ENCODE results near the gene BIN1.
"Not testable (repeated sequence)": the region's sequence is repeated elsewhere in the genome, so short reads cannot be mapped to it uniquely, and the experiment has no call there.

BIN1 gene

DNA sequence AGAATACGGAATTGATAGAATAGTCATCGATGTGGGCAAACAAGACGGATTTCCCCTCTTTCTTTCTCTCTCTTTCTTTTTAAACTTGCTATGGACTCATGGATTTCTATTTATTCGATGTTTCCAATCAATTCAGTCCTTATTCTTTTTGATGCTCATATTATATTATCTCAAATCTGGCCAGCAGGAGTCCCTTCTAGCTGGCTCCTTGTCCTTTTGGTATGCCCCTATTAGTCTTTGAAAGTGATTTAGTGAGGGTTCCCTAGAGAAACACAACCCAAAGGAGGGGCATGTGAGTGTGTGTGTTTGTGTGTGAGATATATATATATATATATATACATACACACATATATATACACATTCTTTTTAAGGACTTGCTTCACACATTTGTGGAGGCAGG lies 23.5 kb upstream of the BIN1 start:
- no peak for DNase-seq

DNA sequence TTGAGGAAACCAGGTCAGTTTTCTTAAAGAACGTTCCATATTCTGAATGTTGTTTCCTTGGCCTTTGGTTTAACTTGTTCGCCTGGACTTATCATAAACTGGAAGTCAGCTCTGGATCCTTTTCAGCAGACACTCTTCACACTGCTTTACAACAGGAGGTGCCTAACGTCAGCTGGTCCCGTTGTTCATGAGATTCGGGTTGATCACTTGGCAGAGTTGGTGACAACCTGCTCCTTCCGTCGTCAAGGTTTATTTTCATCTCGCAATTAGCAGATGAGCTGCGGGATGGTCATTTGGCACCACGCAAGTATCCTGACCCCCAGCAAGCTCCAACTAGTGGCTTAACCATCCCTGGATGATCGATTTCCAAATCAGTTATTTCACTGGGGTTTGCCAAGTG lies 23.0 kb upstream of the BIN1 start:
- DNase-seq: no peak

DNA sequence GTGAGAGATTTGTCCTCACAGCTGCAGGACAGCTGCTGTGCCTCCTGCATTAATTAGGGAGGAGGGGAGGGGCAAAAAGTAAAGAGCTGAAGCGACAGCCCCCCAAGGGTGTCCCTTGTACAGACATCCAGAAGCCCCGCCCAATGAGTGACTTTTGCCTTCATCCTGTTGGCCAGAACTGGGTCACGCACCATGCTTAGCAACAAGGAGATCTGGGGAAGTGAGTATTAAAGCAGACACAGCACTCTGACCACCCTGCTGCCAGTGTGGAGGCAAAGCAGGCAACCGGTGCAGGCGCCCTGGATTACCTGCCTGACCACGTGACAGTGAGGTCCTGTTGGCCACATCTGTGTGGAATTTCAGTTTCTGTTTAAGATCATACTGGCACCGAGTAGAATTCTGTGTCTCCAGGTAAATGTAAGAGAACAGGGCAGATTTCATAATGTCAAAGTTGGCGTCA lies 21.5 kb upstream of the BIN1 start:
- DNase-seq: no peak

DNA sequence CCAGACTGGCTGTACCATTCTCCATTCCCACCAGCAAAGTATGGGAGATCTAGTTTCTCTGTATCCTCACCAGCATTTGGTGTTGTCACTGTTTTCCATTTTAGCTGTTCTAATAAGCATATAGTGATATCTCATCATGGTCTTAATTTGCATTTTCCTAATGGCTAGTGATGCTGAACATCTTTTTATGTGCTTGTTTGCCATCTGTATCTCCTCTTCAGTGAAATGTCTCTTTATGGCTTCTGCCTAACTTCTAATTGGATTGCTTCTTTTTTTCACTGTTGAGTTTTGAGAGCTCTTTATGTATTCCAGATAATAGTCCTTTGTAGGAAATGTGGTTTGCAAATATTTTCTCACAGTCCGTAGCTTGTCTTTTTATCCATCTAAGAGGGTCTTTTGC lies 18.9 kb upstream of the BIN1 start:
- DNase-seq: no peak

DNA sequence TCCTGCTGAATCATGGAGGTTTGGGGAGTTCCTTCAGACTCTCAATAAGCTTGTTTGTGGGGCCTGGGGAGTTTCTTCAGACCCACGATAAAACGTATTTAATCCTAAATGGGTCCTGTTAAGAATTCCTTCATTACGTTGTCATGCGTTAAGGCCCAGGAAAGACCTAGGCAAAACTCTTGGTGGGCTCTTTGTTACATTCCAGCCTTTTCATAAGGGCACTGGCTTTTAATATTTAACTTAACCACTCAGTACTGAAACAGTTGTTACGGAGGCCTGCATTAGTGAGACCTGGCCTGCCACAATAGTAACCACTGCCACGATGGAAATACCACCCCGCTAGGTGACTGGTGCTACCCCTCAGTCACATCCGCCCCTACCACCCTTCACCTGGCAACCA lies 17.5 kb upstream of the BIN1 start:
- DNase-seq: no peak

DNA sequence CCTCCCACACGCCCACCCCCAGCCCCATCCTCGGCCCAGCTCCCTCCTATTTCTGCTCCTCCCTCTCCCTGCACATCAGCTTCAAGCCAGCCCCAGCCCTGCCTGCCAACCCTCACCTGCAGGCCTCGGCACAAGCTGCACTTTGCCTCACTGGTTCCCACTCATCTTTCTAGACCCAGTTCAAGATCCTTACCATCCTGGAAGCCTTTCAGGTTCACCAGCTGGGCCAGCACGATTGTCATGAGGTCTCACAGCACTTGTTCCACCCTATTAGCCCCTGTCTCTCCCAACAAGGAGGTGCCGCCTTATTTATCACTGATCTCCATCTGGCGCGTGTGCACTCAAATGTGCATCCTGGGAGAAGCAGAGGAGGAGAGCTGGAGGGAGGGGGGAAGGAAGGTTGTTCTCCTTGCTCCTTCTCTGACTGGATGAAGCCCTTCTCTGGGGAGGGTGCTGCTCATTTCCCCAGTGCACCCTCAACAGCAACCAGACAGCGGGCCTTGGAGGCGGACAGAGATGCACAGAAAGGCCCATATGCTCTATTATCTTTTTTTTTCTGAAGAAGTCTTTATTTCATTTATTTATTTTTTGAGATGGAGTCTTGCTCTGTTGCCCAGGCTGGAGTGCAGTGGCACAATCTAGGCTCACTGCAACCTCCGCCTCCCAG lies 15.5 kb upstream of the BIN1 start:
- no peak for DNase-seq

DNA sequence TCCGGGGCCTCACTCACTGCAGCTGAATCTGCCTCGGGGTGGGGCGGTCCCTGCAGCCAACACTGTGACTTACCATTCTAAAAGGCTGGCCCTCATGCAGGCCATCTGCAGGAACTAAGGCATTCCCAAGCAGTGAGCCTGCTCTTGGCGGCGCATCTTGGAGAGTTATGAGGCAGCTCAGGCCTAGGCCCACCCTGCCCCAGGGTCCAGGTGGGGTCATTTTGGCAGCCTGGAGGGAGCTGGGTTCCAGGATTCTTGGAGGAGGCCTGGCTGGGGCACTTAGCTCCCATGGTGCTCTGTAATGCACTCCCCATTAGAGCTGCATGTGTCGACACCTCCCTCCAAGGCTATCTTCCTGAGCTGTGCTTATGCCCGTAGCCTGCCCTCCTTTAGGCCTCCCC lies 14.8 kb upstream of the BIN1 start:
- DNase-seq: no peak

DNA sequence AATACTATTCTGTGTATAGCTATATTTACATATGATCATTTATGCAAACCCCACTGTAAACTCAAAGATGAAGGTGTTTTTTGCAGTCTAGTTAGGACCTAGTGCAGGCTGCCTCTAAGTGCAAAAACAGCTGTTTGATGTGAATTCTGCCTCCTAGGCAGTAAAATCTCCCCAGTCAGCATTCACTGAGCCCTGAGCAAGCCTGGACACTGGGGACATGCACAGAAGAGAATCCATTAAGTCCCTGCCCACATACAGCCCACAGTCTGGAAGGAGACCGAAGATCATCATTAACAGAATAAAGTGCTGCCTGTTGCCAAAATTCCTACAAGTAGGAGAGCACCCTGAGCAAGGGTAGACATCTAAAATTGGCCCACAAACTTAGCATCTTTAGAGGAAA lies 14.4 kb upstream of the BIN1 start:
- DNase-seq: no peak

DNA sequence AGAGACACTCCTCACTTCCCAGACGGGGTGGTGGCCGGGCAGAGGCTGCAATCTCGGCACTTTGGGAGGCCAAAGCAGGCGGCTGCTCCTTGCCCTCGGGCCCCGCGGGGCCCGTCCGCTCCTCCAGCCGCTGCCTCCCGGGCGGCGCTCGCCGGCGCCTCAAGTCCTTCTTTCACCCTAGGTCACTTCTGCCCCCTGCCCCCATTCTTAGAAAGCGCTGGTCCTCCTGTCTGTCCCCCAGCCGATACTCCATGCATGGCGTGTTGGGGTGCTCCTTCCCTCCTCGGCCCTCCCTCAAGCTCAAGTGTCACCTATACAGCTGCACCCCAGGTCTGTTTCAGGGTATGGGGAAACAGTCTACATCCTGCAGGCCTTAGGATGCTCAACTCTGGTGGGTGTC lies 13.5 kb upstream of the BIN1 start:
- DNase-seq: not testable (repeated sequence)

DNA sequence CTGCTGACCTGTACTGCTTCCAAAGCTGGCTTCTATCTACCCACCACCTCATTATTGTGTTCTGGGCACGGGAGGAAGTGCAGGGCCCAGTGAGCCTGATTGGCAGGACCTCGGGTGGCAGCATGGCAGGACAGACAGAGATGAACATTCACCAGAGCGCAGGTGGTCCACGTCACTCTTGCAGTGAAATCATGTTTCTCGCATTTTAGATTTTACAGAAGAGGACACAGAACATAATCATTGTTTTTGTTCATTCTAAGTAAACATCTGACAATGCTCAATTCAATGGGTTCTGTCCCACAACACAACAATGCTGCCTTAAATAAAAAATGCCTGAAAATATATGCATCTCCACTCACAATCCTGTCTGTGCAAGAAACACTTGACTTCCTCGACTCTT lies 11.5 kb upstream of the BIN1 start:
- no peak for DNase-seq

DNA sequence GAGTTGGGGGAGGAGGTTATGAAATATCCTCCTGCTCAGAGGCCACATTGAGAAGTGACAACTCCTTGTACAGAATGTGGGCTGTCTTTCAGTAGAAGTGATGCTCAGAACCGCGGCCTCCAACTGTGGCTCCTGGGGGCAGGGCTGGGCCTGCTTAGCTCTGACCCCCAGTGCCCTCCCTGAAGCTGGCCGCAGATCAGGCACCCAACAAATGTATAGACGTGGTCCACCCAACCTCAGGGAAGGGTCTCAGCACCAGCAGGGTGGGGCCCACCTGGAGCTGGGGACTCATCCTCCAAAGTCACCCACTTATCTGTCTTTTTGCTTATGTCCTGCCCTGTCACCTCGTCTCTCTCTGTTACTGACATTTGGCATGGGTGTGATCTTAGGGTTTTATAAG lies 11.1 kb upstream of the BIN1 start:
- no peak for DNase-seq

DNA sequence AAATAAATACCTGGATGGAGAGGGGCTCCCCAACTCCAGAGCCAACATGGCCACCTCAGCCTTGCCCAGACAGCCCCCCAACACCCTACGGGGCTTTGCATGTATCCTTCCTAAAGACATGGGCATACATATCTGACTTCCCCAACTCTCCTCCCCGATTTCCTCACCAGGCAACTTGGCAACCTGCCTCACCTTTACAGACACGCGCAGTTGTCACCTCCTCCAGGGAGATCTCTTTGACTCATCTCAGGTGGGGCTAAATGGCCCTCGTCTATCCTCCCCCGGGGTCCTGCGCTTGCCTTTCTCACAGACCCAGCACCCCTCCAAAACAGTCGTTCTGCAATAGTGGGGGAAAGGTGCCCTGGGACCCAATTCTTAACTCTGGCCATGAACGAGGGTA lies 10.6 kb upstream of the BIN1 start:
- DNase-seq: no peak

DNA sequence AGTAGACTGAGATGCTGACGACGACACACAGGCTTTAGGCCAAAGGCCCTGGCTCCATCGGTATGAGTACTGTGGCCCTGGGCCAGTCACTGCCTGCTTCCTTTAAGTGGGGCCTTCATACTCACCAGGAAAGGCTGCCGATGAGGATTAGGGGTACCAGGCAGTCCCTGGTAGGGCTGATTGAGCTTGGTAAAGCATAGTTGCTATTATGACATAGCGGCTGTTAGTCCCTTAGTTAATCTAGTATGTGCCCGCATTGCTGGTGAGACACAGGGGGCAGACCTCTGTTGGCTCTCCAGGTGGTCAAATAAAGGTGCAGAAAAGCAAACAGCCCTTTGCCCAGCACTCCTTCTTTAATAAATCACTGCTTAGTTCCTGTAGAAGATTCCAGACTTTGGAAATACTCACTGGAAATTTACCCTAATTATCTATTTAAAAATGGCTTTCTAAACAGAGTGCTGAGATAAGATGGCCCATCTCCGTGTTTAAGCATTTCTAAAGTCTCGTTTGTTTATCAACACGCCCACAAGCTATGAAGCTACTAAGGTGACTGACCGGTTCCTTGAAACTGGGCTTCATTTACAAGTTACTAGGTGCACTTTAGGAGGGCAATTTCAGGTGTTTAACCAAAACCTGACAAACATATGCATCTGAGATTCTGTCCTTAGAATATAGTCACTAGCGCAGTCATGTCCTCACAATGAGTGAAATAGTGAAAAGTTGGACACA lies 8.7 kb upstream of the BIN1 start:
- DNase-seq: no peak

DNA sequence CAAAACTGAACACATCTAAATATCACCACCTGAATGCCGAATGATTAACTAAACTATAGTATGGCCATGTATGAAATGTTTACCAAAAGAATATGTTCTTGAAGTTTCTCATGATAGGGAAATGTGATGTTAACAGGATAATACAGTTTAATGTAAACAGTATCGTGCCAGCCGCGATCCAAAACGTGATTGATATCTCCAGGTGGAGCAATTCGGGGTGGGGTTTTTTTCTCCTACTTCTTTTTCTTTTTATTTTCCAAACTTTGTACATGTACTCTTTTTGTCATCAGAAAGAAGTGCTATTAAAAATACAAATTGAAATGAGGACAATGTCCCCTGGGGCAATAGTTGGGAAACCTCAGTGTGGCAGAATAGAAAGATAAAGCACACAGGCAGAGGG lies 4.0 kb upstream of the BIN1 start:
- DNase-seq: no peak

DNA sequence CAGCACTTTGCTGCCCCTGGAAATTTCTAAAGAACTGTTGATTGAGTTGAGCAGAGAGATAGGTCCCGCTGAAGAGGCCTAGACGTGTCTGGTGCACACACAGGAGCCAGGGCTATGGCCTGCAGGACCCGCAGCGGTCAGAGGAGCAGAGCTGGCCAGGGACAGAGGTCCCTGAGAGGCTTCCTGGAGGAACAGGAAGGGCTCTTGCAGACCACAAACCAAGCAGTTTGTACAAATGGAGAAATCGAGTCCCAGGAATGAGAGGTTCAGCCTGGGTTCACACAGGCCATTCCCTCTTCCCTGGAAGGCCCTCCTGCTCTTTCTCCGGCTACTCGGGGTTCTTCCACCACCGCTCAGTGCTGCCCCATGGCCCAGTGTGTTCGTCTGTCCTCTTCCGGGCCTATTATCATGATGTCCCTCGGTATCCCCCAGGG lies 1.2 kb upstream of the BIN1 start:
- DNase-seq: no peak

DNA sequence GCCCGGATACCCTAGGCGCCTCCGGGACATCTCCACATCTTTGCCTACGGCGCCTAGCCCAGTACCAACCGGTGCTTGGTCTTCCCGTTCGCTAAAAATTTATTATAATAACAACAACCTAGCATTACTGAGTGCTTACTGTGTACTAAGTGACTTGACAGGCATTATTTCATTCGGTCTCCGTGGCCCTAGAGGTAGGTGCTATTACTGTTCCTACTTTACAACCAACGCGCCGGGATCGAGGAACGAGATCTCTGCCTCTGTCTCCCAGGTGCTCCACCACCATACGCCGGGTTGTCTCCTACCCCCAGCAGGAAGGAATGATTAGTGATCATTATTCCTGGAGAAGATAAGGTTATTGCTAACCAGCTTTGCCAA lies 657 bp upstream of the BIN1 start:
- peak in 1 of 6 experiments; percentile 34 for DNase-seq

DNA sequence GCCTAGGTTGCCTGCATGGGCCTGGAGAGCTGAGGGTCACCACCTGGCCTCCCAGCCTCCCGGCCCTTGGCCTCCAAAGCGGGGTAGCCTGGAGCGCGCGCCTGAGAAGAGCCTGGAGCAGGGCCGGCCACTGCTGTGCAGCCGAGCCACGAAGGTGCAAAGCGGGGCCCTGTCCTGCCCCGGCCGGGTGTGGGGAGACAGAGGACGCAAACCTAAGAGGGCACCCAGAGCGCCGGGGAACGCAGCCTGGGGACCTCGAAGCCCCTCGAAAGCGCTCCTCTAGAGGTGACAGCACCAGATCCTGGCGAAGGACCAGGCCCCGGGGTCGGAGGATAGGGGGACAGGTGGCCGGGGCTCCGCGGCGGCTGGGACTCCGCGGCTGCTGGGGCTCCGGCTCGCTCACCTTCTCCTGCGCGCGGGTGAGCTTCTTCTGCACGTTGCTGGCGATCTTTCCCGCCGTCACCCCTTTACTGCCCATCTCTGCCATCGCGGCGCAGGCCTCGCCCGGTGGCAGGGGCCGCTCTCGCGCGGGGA lies 430 bp downstream of the BIN1 start:
- peak in 2 of 6 experiments; percentile 17 to 30 for DNase-seq

DNA sequence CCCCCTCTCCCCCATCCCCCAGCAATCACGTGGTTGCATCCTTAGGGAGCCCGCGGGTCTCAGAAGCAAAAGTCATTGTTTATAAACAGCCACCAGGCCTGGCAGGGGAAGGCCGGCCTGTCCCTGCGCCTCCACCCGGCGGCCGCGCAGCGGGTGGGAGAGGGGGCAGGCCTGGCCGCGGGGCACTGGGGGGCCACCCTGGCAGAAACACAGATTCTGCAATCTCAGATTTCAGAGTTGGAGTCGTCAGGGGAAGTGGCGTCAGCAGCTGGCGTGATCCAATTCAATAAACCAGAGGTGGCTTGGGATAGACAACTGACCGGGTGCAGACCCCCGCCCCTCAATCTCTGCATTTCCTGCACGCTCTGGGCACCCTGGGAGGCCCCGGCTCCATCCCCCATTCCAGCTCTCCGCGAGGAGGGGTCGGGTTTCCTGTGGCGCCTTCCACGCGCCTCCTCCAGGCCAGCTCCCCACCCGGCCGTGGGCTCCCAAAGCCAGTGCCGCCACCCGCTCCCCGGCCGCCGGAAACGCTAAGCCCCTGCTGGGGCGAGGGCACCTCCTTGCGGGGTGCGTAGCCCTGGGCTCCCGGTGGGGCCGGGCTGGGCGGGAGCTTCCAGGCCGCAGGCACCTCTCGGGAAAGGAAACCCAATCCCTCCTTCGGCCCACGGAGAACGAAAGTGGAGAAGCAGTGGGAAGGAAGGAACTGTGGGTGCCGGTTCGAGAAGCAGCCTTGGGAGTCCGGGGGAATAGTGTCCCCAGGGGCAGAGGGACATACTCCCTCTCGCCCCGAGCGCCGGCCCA lies 1.1 kb downstream of the BIN1 start:
- peak in 2 of 6 experiments; percentile 22 to 30 for DNase-seq

DNA sequence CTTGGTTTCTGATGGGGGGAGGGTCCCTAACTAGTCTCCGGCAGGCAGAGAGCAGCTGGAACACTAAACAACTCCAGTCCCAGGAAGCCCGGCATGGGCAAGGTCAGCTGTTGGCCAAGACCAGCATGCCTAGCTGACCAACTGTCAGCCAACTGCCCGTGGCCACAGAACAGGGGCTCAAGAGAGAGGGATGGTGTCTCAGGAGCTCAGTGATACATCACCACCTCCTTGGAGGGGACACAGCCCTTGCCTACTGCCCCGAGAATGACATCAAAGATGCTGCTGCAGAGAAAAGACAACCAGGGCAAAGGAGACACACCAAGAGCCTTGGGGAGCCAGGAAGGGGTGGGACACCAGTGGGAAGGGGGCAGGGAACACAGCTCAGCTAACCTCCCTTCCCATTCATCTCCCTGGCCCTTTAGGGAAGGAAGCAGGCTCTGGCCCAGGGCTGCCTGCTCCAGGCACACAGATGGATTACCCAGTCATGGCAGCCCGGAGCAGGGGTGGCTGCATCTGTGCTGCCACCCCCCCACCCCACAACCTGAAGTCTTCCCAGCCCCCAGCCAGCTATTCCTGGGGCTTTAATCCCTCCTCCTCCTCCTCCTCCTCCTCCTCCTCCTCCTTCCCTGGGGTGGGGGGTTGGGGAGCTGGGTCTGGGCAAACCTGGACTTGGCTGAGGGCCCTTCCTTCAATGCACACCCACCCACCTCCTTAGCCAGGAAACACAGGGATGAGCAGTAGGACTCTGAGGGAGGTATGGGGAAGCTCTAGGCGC lies 1.9 kb downstream of the BIN1 start:
- no peak for DNase-seq

DNA sequence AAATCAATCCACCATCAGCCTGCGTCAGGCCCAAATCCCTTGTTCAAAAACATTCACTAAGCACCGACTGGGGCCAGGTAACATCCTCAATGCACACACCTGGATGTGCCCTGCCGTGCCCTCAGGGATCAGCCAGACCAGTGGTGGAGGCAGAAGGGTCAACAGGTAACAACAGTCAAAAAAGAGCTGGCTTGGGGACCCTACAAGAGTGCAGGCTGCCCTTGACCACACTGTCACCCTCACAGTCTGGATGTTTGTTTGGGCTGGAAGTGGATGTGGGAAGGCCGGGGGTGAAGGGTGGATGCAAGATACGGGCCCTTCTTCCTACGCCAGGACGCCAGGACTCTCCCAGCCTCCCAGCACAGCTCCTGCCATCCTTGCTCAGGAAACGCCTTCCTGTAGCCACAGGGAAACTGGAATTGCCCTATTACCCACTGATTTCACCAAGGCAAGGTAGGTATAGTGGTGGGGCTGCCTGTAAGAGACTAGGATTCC lies 2.7 kb downstream of the BIN1 start:
- no peak for DNase-seq

DNA sequence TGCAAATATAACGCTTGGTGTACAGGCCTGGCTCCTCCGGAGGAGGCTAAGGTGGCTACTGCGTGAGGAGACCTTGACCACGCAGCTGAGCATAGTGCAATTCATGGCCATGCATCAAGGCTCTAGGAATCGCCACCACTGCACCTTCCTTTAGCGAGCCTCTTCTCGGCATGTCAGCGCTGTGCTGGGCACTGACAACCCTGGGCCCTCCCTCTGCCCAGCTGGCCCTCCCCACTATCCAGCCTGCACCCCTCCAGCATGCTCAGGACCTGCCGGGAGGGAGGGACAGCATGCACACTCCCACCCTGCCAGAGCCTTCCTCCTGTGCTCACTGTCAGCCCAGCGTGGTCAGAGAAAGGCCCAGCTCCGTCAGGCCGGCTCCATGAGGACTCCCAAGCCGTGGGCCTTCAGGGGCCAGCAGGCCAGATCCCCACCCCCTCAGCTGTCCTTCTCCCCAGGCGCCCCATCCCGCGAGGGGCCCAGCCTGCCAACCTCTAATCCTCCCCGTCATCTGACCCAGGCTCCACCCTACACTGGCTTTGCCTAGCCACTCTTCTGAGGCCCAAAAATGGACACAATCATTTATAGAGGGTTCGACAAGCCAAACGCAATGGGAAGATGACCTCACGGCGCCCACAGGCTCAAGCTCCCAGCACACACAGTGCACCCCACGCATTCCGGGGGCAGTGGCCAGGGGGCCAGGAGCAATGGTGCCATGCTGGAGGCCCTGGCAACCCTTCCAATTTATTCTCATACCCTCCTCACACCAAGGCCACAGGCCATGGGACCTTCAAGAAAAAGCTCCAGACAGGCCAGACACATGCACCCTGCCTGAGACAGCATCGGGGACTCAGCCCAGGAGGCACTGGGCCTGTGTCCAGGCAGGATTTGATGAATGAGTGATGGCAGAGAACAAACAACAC lies 3.5 kb downstream of the BIN1 start:
- DNase-seq: no peak

All from stimulated activated naive CD4-positive, alpha-beta T cell (primary cell).